HCT116 (cell line): ENCODE results near the gene RNF128. TPM values are rescaled to one million over a fixed set of nuclear protein-coding genes. Genes with fewer than 3 reads are reported as not detected.
A peak's percentile ranks its signal among the peaks of the same experiment; 100 is the strongest.

ENCODE experiments used
- ATAC-seq: fragments of 200-7000 bp; cut with Tn5 transposase; 2 replicates; pipeline ENCODE4 v1.9.1; 2020; ENCODE audit warnings: mild to moderate bottlenecking, moderate library complexity
- BruUV-seq: library from RNA; stranded (reverse); fragments of 400-500 nt; replicated peaks from 2 replicates; lab custom pipeline; 2021; lab: Mats Ljungman, UMichigan
- CTCF ChIA-PET: fragments of 300-600 bp; sonication (Branson Sonifier 250); formaldehyde crosslinking; loops from one replicate; lab custom pipeline; 2021; ENCODE audit warnings: antibody characterized with exemption; lab: Charles Lee
- POLR2A ChIA-PET: fragments of 300-600, 350-600 bp; sonication (Branson Sonifier 250); formaldehyde crosslinking; loops from one replicate; lab custom pipeline; 2021; ENCODE audit warnings: antibody characterized with exemption; lab: Charles Lee
- RAD21 ChIA-PET, 2 experiments: fragments of 300-600 bp; sonication (Branson Sonifier 250); formaldehyde crosslinking; loops; one replicate each; lab custom pipeline; 2023; ENCODE audit warnings: low total read pairs in 2 of 2; ENCODE audit not compliant: uncharacterized antibody in 2 of 2, unreplicated experiment in 2 of 2, low non-redundant PET in 1 of 2; lab: Charles Lee
- DNase-seq: peaks from one replicate; pipeline ENCODE4 v3.0.0-alpha.2; 2010; ENCODE audit warnings: low read depth, low spot score
- H2AFZ ChIP-seq: fragments of 200-600 bp; shearing (Covaris generic), sonication (generic); 2 replicates; pipeline ENCODE4 v1.6.1; 2017; ENCODE audit warnings: low read depth, mixed run types, mixed read lengths, antibody characterized with exemption, low read length; ENCODE audit not compliant: poor library complexity, severe bottlenecking
- H3K27ac ChIP-seq: 2 replicates; pipeline ENCODE4 v1.5.1; 2012; ENCODE audit warnings: low read depth, low read length
- H3K27me3 ChIP-seq: fragments of 200-600 bp; sonication (generic); 2 replicates; pipeline ENCODE4 v1.6.1; 2016; ENCODE audit warnings: mixed run types, low read length, mixed read lengths; ENCODE audit not compliant: insufficient read depth
- H3K36me3 ChIP-seq, 2 experiments: fragments of 200-500 bp in 1 of 2; fragments of 200-600 bp in 1 of 2; sonication (Bioruptor generic) in 1 of 2; sonication (generic) in 1 of 2; 2 replicates each; pipeline versions ENCODE4 v1.5.1 to v1.6.1; 2014 to 2016; ENCODE audit warnings: low read length in 2 of 2, inconsistent platforms in 1 of 2, mixed read lengths in 1 of 2, mixed run types in 1 of 2; ENCODE audit not compliant: insufficient read depth in 2 of 2, control insufficient read depth in 1 of 2
- H3K4me1 ChIP-seq, 2 experiments: fragments of 200-600 bp in 1 of 2; sonication (generic) in 1 of 2; 2 replicates each; pipeline versions ENCODE4 v1.5.1 to v1.6.1; 2012 to 2017; ENCODE audit warnings: low read length in 2 of 2, inconsistent platforms in 1 of 2, mild to moderate bottlenecking in 1 of 2, mixed read lengths in 1 of 2, mixed run types in 1 of 2, moderate library complexity in 1 of 2; ENCODE audit not compliant: insufficient read depth in 2 of 2, control insufficient read depth in 1 of 2
- H3K4me2 ChIP-seq: fragments of 200-600 bp; sonication (generic); 2 replicates; pipeline ENCODE4 v1.6.1; 2017; ENCODE audit warnings: mixed run types, low read length, mixed read lengths
- H3K4me3 ChIP-seq, 2 experiments: fragments of 200-600 bp in 1 of 2; sonication (generic) in 1 of 2; replicated peaks in 1 of 2; 2 replicates each; pipeline ENCODE4 v1.5.1; 2011 to 2016; ENCODE audit warnings: low read length in 2 of 2, control low read depth in 1 of 2, low read depth in 1 of 2, mild to moderate bottlenecking in 1 of 2, mixed read lengths in 1 of 2, mixed run types in 1 of 2
- H3K79me2 ChIP-seq: fragments of 200-600 bp; sonication (generic); 2 replicates; pipeline ENCODE4 v1.6.1; 2017; ENCODE audit warnings: mild to moderate bottlenecking, mixed run types, low read length, moderate library complexity, mixed read lengths; ENCODE audit not compliant: insufficient read depth
- H3K9ac ChIP-seq: fragments of 200-600 bp; sonication (generic); 2 replicates; pipeline ENCODE4 v1.6.1; 2016; ENCODE audit warnings: low read length, mixed read lengths
- H3K9me2 ChIP-seq: fragments of 200-600 bp; sonication (generic), shearing (Covaris generic); 2 replicates; pipeline ENCODE4 v1.6.1; 2017; ENCODE audit warnings: mixed run types, mild to moderate bottlenecking, moderate library complexity; ENCODE audit not compliant: insufficient read depth
- H3K9me3 ChIP-seq, 2 experiments: fragments of 200-500 bp in 1 of 2; fragments of 200-600 bp in 1 of 2; sonication (Bioruptor generic) in 1 of 2; sonication (generic) in 1 of 2; 2 replicates each; pipeline ENCODE4 v1.6.1; 2014 to 2017; ENCODE audit warnings: low read length in 2 of 2, mixed read lengths in 2 of 2, inconsistent platforms in 1 of 2, low read depth in 1 of 2, mild to moderate bottlenecking in 1 of 2, mixed run types in 1 of 2, moderate library complexity in 1 of 2; ENCODE audit not compliant: control insufficient read depth in 1 of 2, insufficient read depth in 1 of 2
- H4K20me1 ChIP-seq: fragments of 200-600 bp; sonication (generic), shearing (Covaris generic); 2 replicates; pipeline ENCODE4 v1.6.1; 2017; ENCODE audit warnings: mixed run types, mild to moderate bottlenecking, moderate library complexity; ENCODE audit not compliant: insufficient read depth
- ATF3 ChIP-seq: IDR thresholded peaks from 2 replicates; pipeline ENCODE4 v1.6.1; 2012
- CTCF ChIP-seq, 3 experiments: fragments of 200-600 bp in 1 of 3; sonication (generic) in 1 of 3; IDR thresholded peaks in 2 of 3; conservative IDR thresholded peaks in 1 of 3; 2 replicates each; pipeline ENCODE4 v1.5.1; 2012 to 2017; ENCODE audit warnings: low read depth in 2 of 3, low read length in 2 of 3, antibody characterized with exemption in 1 of 3, borderline replicate concordance in 1 of 3, control low read depth in 1 of 3, mild to moderate bottlenecking in 1 of 3, mixed read lengths in 1 of 3, mixed run types in 1 of 3, moderate library complexity in 1 of 3; ENCODE audit not compliant: insufficient read depth in 1 of 3
- POLR2A ChIP-seq: IDR thresholded peaks from 2 replicates; pipeline ENCODE4 v1.7.0; 2011; ENCODE audit warnings: borderline replicate concordance; ENCODE audit not compliant: insufficient read depth, insufficient read length; ENCODE audit errors: extremely low read depth
- POLR2AphosphoS5 ChIP-seq: IDR thresholded peaks from 2 replicates; pipeline ENCODE4 v1.6.1; 2011; ENCODE audit warnings: mild to moderate bottlenecking, low read depth, low read length, moderate library complexity
- intact Hi-C: fragments of 100-400 bp; cut with micrococcal nuclease; formaldehyde crosslinking; loops from 2 replicates; pipeline ENCODE4 v1.10.0; 2022
- total RNA-seq: library from RNA; stranded (reverse); gene quantifications from one replicate; pipeline ENCODE4 v1.2.1, GENCODE V29; 2021; ENCODE audit not compliant: unreplicated experiment
- TF ChIP-seq, protein P1 (sequence below): IDR thresholded peaks from 2 replicates; pipeline ENCODE4 v1.6.1; 2012; ENCODE audit warnings: low read depth

Gene RNF128
- total RNA-seq, 1 experiment from 2014 or later, result 5.8 TPM

DNA sequence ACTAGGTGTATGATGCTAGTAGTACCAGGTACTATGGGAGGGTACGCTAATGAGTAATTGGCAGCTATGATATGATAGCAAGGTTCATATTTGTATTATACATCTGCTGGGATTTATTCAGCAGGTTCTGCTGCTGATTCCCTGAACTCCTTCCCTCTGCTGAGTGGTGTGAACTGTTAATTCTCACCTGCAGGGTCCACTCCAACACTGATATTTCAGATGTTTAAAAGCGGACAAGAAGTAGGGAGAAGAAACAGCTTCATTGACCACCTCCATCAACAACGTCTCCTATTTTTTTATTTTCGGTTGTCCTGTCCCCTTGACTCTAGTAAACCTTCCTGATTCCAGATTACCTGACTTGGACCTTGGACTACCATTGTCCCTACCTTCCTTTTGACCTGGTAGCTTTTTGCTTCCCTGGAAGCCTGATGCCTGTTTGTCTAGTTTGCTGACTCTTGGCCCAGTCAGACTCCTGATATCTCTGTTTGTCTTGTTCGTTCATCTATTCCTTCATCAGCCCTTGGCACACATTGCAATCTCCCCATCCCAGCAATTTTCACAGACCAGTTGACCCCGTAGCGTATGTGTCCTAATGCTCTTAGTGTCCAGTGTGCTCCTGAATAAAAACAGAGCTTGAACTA is 34.0 kb upstream of the RNF128 start (continued):
- TF ChIP-seq, protein P1, sequence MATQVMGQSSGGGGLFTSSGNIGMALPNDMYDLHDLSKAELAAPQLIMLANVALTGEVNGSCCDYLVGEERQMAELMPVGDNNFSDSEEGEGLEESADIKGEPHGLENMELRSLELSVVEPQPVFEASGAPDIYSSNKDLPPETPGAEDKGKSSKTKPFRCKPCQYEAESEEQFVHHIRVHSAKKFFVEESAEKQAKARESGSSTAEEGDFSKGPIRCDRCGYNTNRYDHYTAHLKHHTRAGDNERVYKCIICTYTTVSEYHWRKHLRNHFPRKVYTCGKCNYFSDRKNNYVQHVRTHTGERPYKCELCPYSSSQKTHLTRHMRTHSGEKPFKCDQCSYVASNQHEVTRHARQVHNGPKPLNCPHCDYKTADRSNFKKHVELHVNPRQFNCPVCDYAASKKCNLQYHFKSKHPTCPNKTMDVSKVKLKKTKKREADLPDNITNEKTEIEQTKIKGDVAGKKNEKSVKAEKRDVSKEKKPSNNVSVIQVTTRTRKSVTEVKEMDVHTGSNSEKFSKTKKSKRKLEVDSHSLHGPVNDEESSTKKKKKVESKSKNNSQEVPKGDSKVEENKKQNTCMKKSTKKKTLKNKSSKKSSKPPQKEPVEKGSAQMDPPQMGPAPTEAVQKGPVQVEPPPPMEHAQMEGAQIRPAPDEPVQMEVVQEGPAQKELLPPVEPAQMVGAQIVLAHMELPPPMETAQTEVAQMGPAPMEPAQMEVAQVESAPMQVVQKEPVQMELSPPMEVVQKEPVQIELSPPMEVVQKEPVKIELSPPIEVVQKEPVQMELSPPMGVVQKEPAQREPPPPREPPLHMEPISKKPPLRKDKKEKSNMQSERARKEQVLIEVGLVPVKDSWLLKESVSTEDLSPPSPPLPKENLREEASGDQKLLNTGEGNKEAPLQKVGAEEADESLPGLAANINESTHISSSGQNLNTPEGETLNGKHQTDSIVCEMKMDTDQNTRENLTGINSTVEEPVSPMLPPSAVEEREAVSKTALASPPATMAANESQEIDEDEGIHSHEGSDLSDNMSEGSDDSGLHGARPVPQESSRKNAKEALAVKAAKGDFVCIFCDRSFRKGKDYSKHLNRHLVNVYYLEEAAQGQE, result no peak
- TF ChIP-seq ATF3, result no peak

- ChIA-PET POLR2A (no interaction called here), CTCF (no interaction called here)
- Histone ChIP-seq H4K20me1 (no peaks in the 10 kb centered on the region), H3K4me2 (no peak overlapping the region), H3K79me2 (no peaks in the 10 kb centered on the region), H3K36me3 (no peaks in the 10 kb centered on the region), H3K27ac (no peak overlapping the region), H2AFZ (peak overlapping the region; percentile 54), H3K4me3 (no peak overlapping the region), H3K27me3 (no peaks in the 10 kb centered on the region)
- ATAC-seq, result peak; percentile 42; the same call in 1 of the 2 replicates
- no peak for DNase-seq
- intact Hi-C loops, result no loop called here
- TF ChIP-seq POLR2AphosphoS5, result no peak
- TF ChIP-seq CTCF (IDR thresholded peaks at IDR 0.05 in 2 of 3, conservative IDR thresholded peaks at IDR 0.05 in 1 of 3; ENCODE audit: borderline replicate concordance in 1 of 3, insufficient read depth in 1 of 3, low read depth in 2 of 3, low read length in 2 of 3), result 0 out of 6 replicates have a peak, but pooled peaks of 2 of the 3 experiments have one; percentile 7
- TF ChIP-seq POLR2A, result no peak
- TF ChIP-seq, all 23 proteins: peak for 1
- RAD21 ChIA-PET, result no interaction called here
- Histone ChIP-seq H3K9ac (no peak overlapping the region), H3K4me1 (peaks cover 0 to 15% of the 10 kb centered on the region in 2 experiments; a peak in 3 of 4 replicates), H3K9me3 (no peaks in the 10 kb centered on the region), H3K9me2 (no peaks in the 10 kb centered on the region)
- BruUV-seq, result no TSS peak
Observed at GRCh38 chrX:106696502-106696901, 30.0 kb upstream of the RNF128 start.
